Stimulated activated CD4-positive, alpha-beta T cell treated with anti-CD3 and anti-CD28 coated beads, Interleukin-12 subunit alpha, Interleukin-12 subunit beta, amount 100 ng/mL, for 4 hours (primary cell): ENCODE data around the gene ITGA2B.
"Not testable (repeated sequence)": the region's sequence is repeated elsewhere in the genome, so short reads cannot be mapped to it uniquely, and the experiment has no call there.

Source experiments
- DNase-seq: peaks from one replicate; pipeline ENCODE4 v3.0.0-alpha.2; 2020

The ITGA2B gene

DNA sequence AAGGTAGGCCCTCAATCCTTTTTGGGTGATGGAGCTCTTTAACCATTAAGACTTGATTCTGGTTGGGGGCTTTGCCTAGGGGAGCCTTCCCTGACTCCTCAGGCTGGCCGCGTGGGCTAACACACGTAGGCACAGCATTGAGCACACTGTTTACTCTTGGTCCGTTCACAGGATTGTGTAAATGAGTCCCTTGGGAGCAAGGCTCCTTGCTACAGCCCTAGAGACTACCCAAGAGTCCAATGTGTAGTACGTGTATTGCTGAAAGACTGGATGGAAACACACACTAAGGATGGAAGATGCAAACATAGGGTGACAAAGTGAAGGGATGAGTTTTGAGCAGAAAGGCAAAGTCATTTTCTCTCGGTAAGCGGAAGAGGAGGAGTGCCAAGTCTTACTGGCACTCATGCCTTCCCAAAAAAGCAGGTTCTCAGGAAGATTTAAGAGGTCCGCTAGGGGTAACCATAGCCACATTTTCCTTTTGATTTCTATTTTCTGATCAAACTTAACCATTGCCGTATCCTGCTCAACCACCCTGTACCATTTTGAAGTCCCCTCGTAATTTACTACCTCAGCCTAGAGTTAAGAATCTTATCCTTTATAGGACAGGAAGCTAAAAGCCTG is 911 bp upstream of the ITGA2B start:
- DNase-seq, result no peak

DNA sequence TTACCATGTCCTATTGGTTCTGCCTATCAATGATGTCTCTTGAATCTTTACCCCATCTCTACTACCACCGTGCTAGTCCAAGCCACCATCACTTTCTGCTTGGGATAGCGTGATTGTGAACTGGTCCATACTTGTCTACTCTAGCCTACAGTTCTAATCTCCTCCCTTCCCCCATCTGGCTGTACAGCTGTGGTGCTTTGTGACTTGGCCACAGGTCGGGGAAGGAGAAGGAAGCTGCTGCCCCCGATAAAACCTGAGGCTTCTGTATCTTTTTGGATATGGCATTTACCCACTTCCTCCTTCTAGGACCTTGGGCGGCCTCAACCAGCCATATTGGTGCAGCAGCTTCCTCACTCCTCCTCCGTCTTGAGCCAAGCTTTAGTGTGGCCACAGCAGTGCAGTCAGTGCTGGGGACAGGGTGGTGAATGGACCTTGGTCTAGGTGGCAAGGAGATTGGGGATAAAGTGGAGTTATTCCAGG is 314 bp upstream of the ITGA2B start:
- DNase-seq, result no peak

DNA sequence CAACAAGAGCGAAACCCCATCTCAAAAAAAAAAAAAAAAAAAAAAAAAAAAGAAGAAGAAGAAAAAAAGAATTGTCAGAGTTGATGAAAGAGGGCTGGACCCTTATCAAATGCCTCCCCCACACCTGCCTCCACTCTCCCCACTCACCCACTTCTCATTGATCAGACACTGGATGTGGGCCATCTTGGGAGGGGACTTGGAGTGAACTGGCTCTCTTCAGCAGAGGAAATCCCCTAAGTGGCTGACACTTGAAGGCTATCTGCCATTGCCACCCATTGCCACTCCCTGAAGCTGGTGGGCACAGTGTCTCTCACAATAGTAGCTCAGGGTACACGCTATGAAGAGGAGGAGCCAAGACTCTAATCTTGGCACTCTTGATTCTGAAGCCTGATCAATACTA is 1.6 kb downstream of the ITGA2B start:
- DNase-seq, result no peak

DNA sequence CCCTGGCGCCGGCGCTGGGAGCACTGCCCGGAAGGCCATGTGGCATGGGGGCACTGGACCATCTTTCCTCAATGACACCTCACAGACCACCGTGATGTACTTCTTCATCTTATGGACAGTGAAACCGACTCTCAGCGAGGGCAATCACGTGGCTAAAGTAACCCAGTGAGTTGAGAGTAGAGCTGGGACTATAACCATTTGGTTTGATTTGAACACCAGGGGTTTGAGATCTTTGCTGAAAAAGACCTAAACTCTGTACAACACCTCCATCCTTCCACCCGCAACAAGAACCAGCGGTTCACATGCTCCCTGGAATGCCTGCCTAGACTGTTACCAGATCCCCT is 3.3 kb downstream of the ITGA2B start:
- no peak for DNase-seq

DNA sequence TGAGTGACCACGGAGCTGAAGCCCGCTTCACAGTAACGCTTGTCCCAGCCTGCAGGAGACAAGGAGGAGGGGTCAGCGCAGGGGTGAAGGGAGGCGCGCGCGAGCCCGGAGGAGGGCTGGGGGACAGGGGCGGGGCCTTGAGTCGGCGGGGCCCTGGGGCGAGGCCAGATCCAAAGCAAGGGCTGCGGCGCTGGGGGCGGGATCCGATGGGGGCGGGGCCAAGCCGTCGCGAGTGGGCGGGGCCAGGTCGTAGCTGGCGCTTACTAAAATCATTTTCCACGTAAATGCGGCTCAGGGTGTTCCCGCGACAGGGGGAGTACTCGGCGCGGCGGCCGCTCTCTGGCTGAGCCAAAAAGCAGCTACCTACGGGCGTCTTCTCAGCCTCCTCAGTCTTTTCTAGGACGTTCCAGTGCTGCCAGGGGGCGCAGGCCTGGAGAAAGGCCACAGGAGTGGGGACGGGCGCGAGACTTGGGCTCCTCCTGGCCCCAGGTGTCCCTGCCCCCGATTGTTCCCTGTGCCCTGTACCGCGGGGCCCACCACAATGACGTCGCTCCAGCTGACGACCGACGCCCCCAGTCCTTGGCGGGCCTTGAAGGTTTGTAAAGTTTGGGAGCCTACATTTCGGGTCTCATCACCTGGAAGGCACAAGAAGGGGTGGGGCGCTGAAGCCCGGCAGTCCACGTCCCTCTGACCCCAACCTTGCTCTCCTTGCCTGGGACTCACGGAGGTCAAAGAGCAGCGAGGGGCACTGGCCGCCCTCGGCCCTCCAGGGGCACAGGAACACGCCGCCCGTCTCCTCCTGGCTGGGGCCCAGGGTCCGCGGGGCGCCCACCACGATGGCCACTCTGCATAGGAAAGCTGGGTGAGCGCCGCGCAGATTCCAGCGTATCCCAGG is 3.9 kb downstream of the ITGA2B start:
- peak; percentile 89 for DNase-seq

DNA sequence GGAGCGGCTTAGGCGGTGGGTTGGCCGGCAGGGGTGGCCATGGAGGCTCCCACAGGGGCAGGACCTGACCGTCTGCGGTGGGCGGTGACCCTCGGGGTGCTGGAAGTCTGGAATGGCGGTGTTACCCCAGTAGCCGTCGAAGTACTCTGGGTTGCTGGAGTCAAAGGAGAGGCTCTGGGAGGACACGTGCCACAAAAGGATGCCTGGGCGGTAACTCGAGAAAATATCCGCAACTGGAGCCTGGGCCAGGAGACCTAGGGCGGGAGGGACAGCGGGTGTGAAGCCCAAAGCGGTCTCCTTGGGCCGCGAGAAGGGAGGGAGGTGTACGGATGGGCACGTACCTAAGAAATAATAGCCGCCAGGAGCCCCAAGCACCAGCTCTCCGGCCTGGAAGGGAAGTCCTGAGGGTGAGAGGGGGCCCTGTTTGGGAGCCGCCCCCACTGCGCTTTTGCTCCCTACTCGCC is 4.6 kb downstream of the ITGA2B start:
- no peak for DNase-seq

DNA sequence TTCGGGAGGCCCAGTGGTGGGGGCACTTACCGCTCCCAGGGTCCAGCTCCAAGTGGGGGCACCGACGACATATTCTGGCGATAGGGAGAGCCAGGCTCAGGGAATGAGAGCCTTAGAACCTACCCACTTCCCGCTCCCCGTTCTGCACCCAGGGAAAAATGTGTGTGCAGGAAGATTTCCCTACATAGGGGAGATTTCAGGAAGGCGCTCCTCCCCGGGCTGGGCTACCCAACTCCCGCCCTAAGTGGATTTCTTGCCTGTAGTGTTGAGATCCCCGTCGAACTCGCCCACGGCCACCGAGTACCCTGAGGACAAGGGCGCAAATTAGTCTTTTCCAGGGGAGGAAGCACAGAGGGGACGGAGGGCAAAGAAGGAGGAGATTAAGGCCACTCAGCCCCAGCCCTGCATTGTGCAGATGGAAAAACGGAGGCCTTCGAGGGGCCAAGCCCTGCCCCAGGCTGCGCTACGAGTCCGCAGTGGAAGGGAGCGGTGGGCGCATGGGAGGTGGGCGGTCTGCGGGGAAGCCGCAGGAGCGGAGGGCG is 5.1 kb downstream of the ITGA2B start:
- no peak for DNase-seq

DNA sequence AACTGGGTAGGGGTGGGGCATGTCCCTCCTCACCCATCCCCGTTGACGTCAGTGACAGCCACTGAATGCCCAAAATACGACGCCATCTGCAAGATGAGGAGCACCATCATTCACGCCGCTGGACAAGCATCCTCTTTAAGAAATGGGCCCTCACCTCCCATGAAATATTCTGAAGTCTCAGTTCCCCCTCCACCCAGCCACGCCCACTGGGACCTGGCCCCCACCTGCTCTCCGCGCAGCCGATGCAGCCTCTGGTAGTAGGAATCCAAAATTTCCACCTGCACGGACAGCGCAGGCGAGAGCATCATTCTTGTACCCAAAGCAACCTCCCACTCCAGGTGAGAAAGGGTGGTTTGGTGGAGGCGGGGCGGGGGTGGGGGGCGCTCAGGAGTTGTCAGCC is 5.6 kb downstream of the ITGA2B start:
- no peak for DNase-seq

DNA sequence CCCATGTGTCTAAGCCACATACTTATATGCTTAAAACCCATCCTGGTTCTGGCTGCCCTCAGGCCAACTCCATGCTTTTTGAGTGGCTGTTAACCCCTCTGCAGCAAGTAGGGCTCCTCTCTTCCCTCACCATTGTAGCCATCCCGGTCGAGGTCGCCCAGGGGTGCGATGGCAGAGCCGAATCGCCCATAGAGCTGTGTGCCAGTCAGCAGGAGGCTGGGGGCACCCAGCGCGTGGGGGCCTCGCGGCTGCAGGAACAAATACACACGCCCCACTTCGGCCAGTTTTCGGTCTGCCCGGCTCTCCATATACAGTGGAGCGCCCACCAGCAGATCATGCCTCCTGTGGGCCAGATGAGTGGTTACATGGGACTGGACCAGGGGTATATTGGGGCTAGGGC is 6.1 kb downstream of the ITGA2B start:
- DNase-seq, result no peak

DNA sequence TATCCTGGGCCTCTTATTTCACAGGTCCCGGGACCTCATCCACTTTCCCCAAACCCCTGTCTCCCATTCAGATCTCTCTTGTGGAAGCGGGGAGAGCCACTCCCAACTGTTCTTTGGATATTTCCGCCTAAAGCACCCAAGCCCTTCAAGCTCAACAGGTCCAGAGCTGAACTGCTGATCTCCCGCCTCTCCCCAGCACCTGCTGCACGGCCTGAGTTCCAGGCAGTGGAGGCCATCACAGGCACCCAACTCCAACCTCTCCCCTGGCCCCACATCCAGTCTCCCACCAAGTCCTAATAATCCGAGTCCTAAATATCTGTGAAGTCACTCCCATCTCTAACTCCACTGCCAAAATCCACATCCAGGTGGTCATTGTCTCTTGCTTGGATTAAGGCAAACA is 6.5 kb downstream of the ITGA2B start:
- no peak for DNase-seq

DNA sequence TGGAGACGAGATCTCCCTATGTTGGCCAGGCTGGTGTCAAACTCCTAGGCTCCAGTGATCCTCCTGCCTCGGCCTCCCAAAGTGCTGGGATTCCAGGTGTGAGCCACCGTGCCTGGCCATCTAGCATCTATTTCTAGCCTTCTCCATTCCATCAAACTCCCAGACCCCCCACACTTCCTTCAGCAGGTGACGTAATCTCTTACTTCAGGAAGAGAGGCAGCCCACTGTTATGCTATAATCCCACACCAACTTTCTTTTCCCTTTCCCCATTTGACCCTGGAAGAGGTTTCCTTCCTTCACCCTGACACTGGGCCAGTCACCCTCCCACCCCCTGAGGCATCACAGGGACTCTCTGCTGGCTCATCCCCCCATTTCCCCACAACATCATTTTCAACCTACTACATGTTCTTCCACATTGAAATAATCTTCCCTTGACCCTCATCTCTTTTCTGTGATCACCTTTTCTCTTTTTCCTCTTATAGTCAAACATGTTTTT is 7.6 kb downstream of the ITGA2B start:
- no peak for DNase-seq

DNA sequence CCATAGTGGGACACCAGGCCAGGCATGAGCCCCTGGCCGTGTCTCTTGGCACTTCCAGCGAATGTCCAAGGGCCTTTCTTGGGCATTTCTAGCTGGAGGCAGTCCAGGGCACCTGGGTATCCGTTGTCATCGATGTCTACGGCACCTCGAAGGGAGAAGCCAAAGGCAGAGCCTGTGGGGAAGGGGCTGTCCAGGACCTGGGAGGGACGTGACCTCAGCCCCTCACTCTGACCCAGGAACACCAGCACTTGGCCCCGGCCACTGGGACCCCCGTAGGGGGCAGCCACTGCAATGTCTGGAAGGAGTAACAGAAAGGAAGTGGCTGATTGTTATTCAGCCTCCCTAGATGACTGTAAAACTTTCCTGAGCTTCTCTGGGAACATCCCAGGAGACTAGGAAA is 8.7 kb downstream of the ITGA2B start:
- DNase-seq, result no peak

DNA sequence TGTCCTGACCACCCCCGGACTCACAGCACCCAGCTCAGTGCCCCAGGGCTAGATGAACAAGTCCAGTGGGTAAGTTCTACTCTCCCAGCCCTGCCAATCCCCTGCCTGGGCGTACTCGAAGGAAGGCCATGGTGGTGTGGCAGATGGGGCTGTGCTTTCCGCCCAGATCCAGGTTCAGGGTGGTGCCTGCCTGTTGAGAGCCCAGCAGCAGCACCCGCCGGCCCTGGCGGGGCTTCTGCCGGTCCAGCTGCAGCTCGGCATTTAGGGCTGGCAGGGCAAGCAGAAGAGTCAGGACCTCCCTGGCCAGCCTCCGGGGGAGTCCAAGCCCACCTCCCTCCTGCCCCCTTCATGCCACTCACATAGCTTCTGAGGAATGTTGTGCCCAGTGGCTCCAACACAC is 9.6 kb downstream of the ITGA2B start:
- no peak for DNase-seq

DNA sequence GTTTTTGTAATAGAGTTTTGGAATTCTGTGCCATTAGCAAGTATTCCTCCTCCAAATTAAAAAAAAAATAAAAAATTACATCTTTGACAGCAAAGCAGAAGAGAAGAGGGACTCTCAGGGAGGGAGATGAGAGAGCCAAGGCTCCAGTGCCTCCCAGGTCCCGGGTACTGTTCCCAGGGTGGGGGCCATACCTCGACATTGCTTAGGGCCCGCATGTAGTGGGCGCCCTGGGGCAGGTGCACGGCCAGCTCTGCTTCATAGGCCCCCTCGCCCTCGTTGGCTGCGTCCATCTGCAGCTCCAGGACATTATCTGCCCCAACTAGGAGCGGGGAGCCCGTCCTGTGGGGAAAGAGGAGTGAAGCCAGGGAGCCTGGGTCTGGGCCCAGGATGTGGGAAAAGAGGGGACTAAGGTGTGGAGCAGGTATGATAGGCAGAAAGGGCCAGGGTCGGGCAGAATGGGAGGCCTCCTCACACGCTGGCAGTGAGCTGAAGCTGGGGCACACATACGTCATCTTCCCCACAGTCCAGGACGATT is 11.2 kb downstream of the ITGA2B start:
- no peak for DNase-seq

DNA sequence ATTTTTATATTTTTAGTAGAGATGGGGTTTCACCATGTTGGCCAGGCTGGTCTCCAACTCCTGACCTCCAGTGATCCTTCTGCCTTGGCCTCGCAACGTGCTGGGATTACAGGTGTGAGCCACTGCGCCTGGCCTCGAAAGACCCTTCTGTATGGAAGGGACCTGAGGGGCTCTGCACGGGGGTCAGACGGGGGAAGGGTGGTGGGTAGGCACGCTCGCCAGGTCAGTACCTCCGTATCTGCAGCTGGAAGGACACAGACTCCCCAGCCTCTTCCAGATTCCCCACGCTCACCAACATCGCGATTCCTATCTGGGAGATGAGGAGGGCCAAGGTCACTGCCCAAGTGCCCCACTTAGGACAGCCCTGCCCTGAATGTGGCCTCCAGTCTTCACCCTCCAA is 12.7 kb downstream of the ITGA2B start:
- no peak for DNase-seq

DNA sequence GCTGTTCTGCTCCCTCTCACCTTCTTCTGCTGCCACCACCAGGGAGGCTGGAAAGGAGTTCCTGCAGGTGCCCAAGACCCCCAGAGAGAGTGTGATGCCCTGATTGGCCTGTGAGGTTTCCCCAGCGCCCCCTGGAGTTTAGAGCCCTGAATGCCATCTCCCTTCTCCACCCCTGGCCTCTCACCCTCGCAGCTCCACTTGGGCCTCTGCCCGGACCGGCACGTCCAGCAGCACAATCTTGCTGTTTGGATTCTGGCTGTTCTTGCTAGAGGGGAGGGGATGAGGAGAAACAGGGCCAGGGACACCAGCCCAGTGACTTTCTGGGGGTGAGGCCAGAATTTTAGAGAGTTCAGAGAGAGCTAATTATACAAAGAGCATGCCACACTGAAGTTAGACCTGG is 13.3 kb downstream of the ITGA2B start:
- DNase-seq, result no peak

DNA sequence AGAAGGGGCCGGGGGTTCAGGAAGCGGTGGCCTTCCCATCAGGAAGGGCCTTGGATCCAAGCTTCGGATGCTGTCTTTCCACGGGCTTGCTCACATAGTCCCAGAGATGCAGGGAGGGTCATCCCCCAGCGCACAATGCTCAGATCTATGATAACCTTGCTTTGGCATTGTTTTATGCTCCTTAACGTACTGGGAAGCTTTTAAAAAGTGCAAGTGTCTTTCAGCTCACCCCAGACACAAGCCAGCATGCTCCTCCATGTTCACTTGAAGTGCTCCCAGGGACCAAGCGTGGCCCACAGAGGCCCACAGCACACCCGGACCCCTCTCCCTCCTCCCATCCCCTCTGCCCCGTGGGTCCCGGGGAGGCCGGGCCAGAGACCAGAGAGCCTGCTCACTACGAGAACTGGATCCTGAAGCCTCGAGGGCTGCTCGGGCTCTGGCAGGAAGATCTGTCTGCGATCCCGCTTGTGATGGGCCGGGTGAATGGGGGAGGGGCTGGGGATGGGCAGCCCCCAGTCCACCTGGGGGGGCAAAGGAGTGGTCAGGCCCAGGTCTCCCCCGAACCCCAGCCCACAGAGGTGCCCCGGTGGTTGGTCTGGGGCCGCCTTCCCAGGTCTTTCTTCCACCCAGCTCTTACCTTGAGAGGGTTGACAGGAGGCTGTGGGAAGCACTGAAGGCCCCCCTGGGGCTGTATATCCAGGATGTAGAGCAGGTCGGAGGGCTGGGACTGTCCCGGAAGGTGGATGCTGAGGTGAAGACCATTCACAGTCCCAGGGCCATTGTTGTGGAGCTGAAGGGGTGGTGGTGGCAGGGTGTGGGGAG is 14.0 kb downstream of the ITGA2B start:
- DNase-seq, result no peak

DNA sequence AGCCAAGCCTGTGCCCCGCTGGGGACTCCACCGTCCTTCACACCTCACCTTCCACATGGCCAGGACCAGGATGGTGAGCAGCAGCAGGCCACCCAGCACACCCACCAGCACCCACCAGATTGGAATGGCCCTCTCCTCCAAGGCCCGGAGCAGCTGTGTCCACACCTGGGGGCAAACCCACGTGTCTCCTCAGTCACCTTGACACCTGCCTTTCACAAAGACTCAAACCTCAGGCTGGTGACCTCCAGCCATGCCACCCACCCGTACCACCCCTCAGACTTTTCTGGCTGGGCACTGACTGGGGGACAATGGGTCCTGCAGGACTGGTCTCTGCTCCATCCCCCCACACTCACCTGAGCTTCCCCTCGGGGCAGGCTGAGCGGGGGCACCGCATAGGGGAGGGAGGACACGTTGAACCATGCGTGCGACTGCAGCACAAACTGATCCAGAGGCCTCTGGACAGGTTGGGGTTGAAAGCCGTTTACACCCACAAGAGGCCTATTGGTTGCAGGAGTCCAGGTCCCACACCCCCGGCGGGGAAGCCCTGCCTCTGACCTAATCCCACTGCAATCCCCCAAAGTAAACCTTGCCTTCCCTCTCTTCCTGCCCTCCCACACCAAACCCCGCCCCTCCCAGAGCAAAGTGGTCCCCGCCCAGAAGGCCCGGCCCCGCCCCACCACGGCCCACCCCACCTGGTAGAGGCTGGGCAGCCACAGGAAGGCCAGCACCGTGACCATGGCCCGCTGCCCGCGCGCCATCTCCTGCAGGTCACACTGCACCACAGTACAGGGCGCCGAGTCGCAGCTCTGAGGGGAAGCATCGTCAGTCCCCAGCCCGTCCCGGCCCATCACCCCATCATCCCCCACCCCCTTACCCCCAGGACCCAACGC is 14.9 kb downstream of the ITGA2B start:
- DNase-seq, result no peak

DNA sequence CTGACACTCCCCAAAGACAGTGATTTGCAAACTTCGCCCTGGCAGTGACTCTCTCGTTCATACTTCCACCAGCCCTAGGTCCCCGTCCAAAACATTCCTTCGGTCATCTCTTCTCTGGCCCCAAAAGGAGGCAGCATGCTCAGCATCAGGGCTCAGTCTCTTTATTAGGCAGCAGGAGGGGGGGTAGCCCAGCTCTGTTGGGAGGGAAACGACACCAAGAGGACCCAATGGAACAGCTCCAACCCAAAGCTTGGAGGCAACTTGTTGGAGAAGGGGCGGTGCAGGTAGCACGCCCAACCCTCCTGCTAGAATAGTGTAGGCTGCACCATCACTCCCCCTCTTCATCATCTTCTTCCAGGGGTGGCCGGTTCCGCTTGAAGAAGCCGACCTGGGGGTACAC is 17.4 kb downstream of the ITGA2B start:
- DNase-seq, result no peak

DNA sequence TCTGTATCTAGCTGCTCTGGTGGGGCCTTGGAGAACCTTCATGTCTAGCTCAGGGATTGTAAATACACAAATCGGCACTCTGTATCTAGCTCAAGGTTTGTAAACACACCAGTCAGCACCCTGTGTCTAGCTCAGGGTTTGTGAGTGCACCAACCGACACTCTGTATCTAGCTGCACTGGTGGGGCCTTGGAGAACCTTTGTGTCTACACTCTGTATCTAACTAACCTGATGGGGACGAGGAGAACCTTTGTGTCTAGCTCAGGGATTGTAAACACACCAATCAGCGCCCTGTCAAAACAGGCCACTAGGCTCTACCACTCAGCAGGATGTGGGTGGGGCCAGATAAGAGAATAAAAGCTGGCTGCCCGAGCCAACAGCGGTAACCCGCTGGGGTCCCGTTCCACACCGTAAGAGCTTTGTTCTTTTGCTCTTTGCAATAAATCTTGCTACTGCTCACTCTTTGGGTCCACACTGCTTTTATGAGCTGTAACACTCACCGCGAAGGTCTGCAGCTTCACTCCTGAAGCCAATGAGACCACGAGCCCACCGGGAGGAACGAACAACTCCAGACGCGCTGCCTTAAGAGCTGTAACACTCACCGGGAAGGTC is 19.9 kb downstream of the ITGA2B start:
- not testable (repeated sequence) for DNase-seq
